ENCODE measurements around the gene HNF1B.

The HNF1B gene

DNA sequence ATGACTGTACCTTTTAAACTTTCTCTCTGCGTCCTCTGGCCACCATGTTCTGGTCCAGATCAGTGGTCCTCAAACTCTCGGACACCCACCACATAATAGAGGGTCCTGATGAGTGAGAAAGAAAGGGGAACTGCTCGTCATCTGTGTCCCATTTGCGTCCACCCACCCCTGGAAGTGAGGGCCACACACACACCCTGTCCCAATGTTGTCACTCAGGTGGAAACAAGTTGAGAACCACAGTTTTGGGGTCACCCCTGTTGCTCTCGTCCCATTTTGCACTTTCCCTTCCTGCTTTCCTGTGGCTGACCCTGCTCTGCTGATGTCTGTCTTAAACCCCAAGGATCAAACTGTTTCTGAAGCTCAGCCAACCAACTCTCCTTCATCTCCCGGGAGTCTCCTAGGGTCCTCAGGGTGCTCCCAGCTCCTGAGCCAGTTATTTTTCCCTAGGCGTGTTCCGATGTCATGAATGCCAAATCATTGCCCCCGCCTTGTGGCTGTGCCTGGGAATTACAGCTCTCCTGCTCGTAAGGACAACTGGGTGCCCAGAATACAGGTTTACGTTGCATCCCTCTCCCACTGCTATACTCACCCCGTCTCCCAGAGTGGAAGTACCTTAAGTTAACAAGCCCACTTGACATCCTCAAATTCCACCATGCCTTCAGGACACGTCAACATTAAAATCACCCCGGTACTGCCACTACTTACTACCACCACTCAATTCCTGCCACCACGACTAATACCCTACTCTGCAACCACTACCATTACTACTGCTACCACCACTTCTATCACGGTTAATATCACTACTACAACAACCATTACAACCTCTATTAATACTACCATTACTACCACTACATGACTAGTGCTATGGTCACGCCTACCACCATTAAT lies 26.0 kb upstream of the HNF1B start:
- H3K4me3 ChIP-seq (ENCODE audit: low read depth, low read length), result no peak overlapping the region
- TF ChIP-seq, protein P1, sequence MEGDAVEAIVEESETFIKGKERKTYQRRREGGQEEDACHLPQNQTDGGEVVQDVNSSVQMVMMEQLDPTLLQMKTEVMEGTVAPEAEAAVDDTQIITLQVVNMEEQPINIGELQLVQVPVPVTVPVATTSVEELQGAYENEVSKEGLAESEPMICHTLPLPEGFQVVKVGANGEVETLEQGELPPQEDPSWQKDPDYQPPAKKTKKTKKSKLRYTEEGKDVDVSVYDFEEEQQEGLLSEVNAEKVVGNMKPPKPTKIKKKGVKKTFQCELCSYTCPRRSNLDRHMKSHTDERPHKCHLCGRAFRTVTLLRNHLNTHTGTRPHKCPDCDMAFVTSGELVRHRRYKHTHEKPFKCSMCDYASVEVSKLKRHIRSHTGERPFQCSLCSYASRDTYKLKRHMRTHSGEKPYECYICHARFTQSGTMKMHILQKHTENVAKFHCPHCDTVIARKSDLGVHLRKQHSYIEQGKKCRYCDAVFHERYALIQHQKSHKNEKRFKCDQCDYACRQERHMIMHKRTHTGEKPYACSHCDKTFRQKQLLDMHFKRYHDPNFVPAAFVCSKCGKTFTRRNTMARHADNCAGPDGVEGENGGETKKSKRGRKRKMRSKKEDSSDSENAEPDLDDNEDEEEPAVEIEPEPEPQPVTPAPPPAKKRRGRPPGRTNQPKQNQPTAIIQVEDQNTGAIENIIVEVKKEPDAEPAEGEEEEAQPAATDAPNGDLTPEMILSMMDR (IDR thresholded peaks at IDR 0.05; ENCODE audit: low read depth, low read length), result peak; percentile 90

DNA sequence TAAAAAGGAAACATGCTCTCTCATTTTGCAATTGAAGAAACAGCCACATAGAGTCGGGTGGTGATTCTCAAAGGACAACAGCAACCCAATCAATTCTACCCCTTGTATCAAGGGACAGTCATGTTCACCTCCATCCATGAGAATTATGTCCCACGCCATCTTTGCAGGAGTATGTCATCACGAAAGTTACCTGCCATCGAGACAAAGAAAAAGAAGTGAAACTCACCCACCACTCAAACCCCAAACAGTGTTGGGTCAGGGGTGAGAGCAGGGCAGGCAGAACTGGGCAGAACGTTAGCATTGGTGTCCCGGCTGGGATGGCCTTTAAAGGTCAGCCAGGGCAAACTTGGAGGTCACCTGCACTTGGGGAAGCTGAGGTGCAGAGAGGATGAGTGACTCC lies 24.2 kb upstream of the HNF1B start:
- no peak overlapping the region for H3K4me3 ChIP-seq (ENCODE audit: low read depth, low read length)
- TF ChIP-seq, protein P1 (IDR thresholded peaks at IDR 0.05; ENCODE audit: low read depth, low read length), result no peak

DNA sequence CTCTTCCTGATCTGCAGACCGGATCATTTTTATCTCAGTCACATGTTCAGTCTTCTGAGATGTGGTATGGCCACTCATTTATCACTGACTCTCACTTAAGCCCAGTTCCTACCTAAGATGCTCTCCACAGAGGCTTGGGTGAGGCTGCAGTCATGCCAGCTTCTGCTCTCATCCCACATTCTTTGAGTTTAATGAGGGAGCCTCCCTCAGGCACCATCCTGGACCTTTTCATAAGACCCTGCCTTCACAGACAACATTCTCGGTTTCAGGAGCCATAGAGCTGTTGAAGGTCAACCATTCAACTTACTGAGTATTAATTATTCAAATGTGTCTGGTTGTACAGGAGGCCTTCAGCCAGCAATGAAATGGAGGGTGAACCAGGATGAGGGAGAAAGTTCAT lies 23.6 kb upstream of the HNF1B start:
- TF ChIP-seq, protein P1 (IDR thresholded peaks at IDR 0.05; ENCODE audit: low read depth, low read length), result no peak

DNA sequence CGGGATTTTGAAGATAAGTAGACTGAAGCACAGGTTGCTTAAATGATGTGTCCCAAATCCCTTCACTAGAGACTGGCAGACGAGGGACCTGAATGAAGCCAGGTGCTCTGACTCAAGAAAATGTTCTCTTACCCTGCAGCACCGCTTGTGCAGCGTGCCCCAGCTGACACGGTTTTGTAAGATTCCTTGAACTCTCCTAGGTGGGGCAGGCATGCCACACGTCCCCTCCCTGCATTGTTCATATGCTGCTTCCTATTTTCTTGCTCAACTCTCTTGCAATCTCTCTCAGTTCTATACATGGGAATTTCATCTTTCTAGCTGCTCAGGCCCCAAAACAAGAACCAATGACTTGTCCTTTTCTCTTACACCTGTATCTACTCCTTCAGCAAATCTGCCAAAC lies 22.1 kb upstream of the HNF1B start:
- H3K4me3 ChIP-seq (ENCODE audit: low read depth, low read length), result no peak overlapping the region
- TF ChIP-seq, protein P1 (IDR thresholded peaks at IDR 0.05; ENCODE audit: low read depth, low read length), result no peak

More for the DNA sequence above, 23.6 kb upstream of the HNF1B start:
- no peak overlapping the region for H3K4me3 ChIP-seq (ENCODE audit: low read depth, low read length)

DNA sequence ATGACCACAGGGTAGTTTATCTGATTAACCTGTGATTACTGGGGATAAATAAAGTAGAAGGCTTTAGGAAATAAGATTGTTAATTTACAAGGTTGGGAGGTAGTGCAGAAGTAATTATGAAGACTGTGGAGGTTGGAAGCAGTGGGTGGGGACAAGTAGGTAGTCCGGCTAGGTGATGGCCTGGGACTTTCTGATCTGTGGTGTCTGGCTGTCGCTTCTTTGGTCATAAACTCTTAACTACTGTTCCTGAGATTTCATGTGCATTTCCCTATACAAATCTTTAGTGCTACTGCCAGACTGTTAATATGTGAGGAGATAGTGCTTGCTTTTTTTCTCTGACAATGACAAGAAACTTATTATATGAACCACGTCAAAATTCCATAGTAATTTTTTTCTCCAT lies 19.5 kb upstream of the HNF1B start:
- H3K4me3 ChIP-seq (ENCODE audit: low read depth, low read length), result no peak overlapping the region
- TF ChIP-seq, protein P1 (IDR thresholded peaks at IDR 0.05; ENCODE audit: low read depth, low read length), result no peak

DNA sequence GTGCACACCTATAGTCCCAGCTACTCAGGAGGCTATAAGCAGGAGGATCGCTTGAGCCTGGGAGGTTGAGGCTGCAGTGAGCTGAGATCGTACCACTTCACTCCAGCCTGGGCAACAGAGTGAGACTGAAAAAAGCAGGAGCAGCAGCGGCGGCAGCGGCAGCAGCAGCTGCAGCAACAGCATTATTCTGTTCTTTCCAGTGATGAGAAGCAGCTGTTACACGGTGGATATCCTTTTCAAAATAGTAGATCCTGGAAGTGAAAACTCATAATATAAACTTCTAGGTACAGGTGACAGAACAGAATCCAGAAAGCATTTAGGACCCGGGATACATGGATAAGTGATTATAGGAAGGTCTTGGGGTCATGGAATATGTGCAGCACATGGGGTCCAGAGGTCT lies 17.8 kb upstream of the HNF1B start:
- no peak overlapping the region for H3K4me3 ChIP-seq (ENCODE audit: low read depth, low read length)
- TF ChIP-seq, protein P1 (IDR thresholded peaks at IDR 0.05; ENCODE audit: low read depth, low read length), result no peak

DNA sequence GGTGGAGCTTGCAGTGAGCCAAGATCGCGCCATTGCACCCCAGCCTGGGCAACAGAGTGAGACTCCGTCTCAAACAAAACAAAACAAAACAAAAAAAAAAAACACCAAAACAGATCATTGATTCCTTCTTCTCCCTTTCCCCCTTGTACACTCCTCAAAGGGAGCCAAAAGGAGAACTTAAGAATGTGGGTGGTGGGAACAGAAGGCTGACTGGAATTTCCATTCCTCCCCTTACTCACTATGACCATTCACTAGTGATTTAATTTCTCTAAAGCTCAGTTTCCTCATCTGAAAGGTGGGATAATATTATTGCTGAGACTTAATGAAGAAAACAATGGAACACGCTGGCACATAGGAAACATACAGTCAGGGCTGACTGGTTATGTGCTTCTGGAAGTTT lies 17.1 kb upstream of the HNF1B start:
- TF ChIP-seq, protein P1 (IDR thresholded peaks at IDR 0.05; ENCODE audit: low read depth, low read length), result no peak
- no peak overlapping the region for H3K4me3 ChIP-seq (ENCODE audit: low read depth, low read length)

Measured in WI38 (cell line).